Activated CD8-positive, alpha-beta memory T cell treated with anti-CD3 and anti-CD28 coated beads for 24 hours (primary cell): Measurements from ENCODE around the gene PTPRC.
A peak's percentile ranks its signal among the peaks of the same experiment; 100 is the strongest.

Experiments used
- DNase-seq: peaks from one replicate; pipeline ENCODE4 v3.0.0-alpha.2; 2020

PTPRC gene

DNA sequence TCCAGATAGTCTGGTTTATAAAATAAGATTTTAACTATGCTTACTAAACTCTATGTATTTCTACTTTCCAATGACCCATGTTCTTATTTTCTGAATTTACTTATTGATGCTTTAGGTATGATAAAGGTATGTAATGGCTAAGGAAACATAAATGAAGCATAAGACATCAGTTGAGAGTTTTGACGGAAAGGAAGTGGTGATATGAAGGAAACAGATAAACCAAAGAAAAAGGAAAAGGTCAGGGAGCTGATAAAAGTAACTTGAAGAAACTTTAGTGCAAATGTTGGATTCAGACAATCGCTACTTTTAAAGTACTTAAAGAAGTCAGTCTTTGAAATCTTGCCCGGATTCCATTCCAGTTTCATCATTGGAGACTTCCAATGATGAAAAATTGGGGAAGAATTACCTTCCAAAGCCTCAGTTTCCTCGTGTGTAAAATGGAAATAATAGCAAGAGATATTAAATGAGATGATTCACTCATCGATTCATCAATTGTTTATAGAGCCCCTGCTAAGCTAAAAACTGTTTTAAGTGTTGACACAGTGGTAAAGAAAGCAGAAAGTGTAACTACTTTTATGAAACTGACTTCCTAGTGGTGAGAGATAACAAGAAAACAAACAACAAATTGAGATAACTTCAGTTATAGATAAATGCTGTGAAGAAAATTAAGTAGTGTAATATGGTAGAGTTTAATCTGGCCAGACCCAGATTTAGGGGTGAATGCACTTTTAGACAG is 10.6 kb downstream of the PTPRC start:
- no peak for DNase-seq

DNA sequence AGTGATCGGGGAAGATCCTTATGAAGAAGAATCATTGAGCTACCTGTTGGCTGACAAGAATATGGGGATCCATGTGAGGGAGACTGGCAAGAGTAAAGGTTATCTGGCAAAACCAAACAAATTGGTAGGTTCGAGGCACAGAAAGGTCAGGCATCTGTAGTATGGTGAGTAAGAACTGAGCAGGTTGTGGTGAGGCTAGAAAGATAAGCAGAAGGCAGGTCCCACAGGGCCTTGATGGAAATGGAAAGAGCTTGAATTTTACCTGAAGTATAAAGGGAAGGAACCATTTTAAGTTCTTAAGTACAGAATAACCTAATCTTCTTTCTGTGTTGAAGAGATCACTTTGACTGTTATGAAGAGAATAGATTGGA is 11.1 kb downstream of the PTPRC start:
- no peak for DNase-seq

DNA sequence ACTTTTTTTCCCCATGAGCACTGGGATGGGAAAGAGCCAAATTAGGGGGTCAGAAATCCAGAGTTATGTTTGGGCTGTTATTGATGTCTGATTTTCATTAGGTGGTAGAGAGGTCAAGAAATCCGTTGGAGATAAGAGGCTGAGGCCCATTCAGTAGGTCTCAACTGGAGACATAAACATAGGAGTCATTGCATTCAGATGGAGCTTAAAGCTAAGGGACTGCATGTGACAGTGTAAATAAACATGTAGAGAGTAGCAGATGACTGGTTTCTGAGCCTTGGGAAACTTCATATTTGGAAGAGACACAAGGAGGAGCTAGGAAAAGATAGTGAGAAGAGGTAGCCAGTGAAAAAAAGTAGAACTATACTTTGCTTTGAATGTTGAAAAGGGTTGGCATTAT is 11.7 kb downstream of the PTPRC start:
- no peak for DNase-seq

DNA sequence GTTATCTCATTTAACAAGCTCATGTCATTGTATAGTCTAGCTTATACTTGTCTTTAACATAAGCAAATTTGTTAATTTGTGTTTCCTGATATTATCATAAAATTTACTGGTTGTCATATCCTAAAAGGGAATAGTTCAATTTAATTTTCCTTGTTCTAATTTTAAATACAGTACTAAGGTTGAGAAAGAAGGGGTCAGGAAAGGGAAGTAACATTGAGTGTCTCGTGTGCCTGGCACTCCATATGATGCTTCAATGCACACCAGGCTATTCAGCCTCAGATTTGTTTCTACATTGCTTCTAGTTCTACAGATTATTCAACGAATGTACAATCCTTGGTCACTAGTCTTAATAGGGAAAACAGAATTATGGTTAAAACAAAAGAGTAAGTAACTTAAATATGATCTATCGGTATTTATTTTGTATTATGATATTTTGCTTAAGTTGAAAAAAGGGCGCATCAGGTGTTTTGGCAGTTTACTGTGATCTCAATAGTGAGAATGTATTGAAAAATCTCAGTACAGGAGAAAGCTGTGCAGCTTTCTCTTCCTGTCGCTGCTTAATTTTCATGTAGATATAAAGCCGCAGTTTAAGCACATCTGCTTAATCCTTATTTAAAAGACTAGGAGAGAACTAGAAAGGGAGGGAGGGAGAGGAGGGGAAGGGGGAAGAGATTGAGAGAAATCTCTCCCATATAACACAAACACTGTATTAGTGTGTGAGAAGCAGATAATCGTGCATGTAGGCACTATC is 13.0 kb downstream of the PTPRC start:
- DNase-seq = no peak

DNA sequence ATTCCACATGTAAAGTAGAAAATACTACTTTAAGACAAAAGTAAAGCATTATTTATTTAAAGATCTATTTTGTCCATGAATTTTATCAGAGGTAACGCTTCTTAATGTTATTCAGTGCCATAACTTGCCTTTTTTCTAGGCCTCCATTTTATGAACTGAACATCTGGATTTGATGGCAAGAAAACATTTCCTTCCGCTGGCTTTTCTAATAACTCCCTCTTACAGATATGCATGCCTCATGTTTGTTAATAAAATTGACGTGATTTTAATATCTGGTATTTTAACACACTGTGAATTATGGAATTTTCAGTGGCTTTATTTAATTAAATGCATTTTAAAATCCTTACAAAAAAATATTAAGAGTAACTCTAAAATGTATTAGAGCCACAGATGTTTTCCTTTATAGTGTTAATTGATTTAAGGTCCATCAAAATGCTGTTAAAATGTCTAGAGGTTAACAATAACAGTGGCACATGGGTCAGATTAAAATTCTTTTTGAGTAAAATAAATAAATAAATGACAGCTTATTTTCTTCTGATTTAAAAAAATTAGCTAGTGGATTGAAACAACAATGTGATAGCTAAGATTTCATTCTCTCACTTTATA is 15.1 kb downstream of the PTPRC start:
- no peak for DNase-seq

DNA sequence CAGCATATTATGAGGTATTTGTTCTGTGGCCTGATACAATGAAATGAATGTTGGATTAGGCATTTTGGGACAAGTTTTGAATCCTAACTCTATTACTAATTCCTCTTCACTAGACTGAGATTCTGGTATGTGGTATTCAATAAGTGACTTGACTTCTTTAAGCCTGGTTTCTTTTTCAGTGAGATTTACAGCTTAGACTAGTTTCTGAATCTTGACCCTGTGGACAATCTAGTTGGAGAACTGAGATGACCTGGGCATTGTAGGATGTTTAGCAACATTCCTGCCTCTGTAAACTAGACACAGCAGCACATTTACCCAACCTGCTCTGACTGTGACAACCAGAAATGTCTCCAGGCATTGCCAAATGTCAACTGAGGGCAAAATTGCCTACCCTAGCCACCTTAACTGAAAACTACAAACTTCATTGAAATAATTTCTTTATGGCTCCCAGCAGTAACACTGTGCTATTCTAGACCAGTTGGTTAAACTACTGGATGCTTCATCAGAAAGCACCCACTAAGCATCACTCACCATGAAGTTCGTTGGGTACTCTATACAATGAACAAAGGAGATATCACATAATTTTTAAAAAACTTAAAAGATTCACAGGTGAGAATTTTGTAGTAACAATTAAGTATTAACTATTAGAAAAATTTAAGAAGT is 16.8 kb downstream of the PTPRC start:
- DNase-seq = no peak

DNA sequence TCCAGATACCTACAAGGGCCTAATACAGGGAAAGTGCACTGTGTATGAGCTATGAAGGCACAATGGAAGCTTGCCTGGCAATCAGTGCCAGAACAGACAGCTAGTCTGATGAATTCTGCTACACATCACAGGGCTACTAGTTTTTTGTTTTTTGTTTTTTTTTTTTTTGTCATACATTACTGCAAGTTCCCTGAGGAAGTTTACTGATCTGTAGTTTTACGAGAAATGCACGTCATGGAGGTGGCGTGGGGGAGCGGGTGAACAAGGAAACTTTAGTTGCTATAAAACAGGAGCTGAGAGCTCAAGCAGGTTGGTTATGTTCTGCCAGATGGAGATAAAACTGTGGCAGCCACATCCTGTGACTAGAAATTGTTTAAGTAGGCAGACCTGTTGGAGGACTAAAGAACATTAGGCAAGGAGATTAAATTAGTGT is 17.7 kb downstream of the PTPRC start:
- DNase-seq = peak; percentile 80

DNA sequence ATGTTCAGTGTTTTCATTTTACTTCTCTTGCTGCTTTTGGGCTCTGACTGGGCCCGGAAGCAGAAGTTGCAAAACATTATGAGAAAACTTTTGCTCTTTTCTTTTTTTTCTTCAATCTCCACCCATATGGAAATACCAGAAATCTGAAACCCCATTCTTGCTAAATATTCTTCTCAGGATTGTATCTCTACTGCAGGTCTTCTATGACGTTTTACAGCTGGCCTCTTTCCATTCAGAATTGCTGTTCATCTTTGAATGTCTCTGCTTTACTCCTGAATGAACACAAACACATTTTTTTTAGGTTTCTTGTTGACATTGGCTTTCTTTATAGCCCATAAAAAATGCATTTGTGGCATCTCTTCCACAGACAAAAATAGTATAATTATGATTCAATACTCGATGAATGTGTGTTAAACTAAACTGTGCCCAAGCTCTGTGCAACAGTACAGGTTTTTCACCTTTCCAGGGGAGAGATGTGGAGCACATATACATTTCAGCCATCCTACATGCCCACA is 18.8 kb downstream of the PTPRC start:
- no peak for DNase-seq

DNA sequence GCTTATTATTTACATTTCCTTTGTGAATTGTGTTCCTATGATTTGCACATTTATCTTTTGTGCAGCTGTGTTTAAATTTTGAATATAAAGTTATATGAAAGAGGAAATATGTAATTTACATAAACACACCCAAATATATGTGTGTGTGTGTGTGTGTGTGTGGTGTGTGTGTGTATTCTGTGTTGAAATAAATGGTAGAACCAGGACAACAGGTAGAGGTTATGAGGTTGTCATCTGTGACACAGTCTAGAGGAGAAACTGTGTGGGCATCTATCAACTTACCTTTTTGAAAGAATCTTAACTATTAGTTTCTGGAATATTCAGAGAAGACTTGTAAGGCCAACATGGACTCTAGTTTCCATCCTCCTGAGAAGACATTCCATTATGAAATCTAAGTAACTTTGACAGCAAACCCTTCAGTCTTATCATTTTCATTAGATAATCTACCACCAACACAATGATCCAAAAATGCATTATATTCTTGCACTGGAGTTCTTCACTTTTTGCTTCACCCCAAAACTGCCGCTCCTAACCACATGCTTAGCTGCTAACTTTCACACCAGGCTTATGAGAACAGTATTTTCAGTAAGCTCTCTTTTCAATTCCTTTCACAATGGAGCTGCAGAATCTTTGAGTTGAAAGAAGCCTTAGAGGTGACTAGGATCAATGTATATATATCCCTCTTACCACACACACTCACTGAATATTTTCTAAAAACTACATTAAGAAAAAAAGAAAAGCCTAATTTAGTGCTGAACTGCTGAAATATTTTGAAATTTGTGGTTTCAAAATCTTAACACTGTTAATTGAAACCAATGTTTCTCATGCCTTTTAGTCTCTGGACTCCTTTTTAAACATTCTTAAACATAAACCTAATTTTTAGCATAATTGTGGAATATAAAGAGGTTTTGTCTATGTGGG is 21.8 kb downstream of the PTPRC start:
- DNase-seq = no peak

DNA sequence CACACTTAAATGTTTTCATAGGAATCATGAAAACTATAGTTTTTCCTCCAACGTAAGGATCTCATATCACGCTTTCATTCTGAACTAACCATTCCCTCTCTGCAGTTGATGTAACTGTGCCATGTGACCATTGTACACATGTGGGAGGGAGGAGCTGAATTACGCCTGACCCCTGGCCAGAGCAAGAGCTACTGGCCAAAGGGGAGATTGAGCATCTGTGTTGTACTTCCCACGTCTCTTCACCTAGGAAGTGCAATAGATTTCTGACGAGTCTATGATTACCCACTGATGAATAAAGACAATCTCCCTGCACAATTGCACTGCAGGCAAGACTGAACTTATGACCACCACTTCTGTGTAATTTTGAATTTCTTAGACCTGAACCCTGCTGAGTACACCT is 24.0 kb downstream of the PTPRC start:
- DNase-seq = no peak

DNA sequence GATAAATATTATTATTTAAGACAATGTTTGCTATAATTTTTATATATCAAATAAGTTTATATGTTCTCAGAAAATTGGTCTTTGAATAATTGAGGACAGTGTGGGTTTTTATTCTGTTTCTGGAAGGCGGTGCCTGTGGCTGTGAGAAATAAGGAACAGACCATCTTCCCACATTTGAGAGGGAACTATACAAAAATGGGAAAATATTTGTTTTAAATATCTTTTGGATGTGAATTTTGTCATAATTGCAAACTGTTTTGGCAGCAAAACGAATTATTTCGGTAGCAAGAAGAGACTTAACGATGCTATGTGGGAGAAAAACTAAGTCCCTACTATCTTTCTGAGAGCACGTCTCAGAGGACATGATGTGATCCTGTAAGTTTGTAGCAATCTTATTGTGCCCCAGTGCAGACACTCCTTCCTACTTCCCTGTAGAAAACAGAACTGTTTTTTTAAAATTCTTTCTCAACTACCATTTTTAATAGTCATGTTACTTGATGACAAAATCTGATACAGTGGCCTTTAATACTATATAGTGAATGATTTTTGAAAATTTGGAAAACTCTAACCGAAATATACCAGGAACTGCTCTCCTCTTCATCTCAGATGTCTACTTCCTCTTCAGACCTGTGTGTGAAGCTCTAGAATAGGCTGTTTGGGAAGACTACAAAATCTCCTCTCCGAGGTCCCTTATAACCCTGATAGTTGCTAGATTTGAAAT is 25.4 kb downstream of the PTPRC start:
- DNase-seq = no peak

DNA sequence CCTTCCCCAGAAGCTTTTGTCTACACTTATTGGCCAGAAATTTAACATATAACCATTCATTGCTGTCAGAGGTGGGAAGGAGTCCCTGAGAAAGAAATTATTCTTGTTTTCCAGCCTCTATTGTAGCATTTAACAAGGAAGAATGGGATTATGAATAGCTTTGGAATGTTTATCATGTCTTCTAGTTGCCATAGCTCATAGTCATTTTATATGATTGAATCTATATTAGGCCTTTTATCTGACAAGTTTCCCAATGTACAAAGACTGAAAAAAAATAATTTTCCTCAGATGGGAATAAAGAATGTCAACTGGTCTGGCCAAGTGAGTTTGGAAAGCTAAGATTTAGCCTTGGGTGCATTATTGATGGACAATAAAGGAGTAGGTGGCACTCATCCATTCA is 28.3 kb downstream of the PTPRC start:
- no peak for DNase-seq

DNA sequence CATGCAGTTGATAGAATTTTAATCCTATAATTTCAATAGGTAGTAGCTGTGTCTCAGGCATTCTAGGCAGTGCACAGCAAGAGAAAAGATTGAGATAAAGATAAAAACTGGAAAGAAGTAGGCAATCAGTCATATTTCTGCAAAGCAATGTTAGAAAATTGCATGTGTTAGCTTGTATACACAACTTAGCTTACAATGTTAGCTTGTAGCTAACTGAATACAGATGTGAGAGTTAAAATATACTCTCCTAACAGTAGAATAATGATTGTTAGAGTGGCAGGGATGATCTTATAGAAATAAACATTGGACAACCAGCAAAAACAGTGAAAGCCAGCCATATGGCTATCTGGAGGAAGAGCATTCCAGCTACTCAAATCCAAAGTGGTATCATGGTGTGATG is 29.0 kb downstream of the PTPRC start:
- DNase-seq = no peak

DNA sequence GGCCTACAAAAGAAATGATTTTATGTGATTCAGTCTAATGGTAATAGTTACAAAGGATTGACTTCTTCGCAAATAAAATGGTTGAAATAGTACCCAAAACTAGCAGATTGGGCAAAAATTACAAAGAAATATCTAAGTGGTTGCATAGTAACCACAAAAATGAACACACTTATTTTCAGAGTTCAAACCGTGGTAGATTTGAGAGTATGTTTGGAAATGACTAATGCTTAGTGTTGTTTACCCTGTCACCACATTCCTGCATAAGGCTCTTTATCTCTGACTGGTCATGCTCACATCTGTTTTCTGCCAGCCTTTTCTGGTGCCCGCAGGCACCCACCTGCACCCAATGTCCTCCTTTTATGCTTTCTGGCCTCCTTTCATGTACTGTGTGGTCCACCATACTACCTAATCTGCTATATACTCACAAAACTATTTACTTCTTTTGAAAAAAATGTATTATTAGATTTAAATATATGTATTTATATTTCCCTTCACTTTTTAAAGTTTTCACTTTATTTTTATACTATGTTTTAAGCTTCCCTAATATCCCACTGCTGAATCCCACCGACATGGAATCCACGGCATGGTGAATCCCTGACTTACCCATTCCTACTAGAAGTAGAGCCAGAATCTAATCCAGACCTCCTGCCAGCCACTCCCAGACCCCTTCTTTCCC is 30.3 kb downstream of the PTPRC start:
- no peak for DNase-seq

DNA sequence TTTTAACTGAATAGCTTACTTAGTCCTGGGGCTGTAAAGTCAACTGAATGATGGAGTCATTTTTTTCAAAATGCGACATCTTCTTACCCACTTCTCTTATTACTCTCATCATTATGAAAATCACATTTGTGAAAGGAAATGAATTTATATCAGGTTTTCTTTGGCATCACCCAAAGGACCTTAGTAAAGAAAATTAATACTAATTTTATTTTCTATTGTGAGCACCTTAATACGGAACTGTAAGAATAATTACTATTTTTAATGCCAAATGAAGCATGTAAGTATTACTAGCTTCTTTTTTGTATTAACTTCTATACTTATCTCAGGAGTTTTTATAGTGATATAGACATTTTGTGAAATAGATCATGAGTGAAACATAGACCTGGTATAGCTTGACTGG is 30.9 kb downstream of the PTPRC start:
- no peak for DNase-seq

DNA sequence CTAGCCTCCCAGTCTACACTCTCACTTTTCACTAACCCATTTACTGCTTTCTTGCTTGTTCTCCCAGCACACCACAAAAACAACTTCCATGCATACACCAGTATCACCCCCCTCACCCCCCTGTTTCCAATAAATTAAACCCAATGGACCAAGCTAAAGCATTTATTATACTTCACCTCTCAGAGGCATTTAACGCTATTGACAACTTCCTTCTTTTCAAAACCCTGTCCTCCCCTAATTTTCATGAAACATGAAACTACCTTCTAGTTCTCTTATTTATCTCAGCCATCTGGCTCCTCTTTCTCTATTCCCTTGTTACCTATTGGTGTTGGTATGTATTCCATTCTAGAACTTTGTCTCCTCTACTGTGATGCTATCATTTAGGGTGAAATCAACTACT is 32.3 kb downstream of the PTPRC start:
- DNase-seq = no peak

DNA sequence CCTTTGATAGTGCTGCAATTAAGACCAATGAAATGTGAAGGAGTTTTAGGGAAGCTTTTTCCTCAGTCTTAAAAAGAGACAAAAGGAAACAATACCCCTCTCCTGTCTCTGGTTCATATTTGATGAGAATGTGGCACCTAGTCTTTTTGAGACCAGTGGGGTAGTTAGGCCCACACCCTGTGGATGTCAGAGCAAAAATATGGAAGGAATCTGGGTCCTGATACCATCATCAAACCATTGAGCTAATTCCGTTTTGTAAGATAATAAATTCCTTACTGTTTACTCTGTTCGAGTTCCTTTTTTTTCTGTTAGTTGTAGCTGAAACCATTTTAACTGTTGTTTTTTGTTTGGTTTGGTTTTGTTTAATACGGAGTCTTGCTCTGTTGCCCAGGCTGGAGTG is 33.3 kb downstream of the PTPRC start:
- DNase-seq = no peak

DNA sequence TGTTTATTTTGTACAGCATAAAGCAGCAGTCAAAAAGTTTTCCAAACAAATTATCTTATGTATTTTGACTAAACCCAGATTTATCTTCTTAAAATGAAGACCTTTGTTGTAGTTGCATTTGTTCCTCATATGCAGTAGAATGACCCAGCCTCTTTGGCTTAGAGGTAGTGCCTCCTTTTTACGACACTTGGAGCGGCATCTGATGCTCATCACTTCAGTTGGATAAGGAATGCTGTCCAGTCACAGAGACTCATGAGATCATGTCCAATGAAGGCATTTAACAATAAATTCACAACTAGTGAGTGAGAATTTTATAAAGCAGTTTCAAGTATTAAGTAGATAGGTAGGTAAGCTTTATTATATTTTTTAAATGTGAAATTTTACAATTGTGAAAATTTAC is 35.2 kb downstream of the PTPRC start:
- DNase-seq = no peak

DNA sequence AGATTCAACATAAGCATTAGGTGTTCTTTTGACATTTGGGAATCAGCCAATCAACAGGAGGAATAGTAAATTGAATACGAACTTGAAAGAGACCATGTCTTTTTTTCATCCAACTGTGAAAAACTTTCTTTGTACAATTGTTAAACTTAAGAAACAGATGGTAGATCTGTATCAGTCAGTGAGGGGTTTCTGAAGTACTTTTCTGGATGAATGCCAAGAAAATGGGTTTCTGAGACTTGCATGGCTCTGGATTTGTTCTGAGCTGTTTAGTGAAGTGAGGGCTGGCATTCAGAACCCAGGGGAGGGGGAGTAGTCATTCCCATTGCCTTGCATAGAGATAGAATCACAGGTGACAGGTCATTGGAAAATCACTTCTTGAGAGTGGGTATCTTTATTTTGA is 37.4 kb downstream of the PTPRC start:
- DNase-seq = no peak

DNA sequence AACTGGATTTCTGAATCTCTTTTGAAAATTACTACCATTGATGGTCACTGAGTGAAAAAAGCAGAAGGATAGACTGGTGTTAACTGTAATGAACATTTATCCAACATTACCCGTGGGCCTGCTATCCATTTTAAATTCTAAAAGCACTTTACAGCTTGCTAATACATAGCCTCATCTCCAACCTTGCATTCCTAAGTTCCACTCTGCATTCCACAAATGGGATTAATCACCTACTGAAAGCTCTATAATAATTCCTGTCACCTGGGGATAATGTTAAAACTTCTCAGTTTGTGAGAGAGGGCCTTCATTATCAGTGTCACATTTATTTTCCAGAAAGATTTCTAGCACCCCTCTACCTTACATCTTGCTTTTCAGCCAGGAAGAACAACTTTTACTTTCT is 38.2 kb downstream of the PTPRC start:
- no peak for DNase-seq

DNA sequence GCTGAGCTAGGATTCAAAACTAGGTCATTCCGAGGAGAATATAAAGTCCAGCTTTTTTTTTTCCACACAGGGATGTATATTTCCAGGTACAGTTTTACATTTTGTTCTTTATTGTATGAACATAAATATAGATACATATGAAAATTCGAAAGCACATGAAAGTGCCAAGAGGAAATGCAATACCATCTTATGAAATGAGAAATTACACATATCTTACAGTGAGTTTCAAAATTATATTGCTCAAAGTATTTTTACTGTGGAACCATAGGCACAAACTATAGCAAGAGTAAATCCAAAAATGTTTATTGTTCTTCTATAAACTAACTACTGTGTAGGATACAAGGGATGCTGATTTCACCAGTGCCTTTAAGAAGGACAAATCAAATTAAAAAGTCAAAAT is 39.0 kb downstream of the PTPRC start:
- DNase-seq = no peak
